NCI-H82 (cell line): Measurements from ENCODE around the gene MRPL20.

Source experiments
- DNase-seq: peaks from one replicate; lab custom pipeline; 2025; lab: John Stamatoyannopoulos, UW

The MRPL20 gene

GRCh38 chr1:1361233-1361981 is 45.7 kb downstream of the MRPL20 start:
- no peak for DNase-seq

DNA sequence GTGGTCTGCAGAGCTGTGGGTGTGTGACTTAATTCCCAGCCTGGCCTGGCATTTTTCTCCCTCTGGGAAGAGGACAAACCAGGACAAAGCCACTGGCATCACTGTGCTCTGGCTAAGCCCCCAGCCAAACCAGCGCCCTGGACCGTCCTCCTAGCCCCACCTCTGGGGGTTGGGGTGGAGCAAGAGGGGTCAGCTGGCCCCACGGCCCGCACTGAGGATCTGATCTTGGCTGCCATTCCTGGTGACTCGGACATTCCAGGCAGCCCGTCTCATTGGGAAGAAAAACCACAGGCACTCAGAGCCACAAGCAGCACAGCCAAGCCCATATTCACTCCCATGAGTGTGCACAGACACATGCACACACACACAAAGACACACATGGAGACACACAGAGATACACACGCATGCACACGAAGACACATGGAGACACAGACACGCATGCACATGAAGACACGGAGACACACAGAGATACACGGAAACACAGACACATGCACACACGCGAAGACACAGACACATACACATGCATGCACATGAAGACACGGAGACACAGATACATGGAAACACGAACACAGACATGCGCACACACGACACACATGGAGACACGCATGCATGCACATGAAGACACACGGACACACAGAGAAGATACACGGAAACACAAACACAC is 46.5 kb downstream of the MRPL20 start:
- DNase-seq = no peak

GRCh38 chr1:1359664-1360468 is 47.2 kb downstream of the MRPL20 start:
- DNase-seq = peak; percentile 41

DNA sequence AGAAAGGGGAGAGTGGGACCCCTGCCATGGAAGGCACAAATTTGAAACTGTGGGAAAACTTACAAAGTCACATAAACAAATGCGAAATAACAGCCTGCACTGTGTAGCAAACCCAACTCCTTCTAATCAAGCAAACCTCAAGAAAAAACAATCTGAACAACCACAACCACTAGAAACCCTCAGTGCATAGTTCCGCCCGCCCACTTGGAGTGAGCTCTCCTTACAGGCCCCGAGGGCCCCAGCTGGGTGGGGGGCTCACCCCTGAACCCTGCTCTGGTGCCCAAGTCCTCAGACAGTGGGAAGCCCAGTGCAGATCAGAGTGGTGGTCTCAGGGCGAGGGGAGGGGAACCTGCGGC is 47.8 kb downstream of the MRPL20 start:
- DNase-seq = no peak

DNA sequence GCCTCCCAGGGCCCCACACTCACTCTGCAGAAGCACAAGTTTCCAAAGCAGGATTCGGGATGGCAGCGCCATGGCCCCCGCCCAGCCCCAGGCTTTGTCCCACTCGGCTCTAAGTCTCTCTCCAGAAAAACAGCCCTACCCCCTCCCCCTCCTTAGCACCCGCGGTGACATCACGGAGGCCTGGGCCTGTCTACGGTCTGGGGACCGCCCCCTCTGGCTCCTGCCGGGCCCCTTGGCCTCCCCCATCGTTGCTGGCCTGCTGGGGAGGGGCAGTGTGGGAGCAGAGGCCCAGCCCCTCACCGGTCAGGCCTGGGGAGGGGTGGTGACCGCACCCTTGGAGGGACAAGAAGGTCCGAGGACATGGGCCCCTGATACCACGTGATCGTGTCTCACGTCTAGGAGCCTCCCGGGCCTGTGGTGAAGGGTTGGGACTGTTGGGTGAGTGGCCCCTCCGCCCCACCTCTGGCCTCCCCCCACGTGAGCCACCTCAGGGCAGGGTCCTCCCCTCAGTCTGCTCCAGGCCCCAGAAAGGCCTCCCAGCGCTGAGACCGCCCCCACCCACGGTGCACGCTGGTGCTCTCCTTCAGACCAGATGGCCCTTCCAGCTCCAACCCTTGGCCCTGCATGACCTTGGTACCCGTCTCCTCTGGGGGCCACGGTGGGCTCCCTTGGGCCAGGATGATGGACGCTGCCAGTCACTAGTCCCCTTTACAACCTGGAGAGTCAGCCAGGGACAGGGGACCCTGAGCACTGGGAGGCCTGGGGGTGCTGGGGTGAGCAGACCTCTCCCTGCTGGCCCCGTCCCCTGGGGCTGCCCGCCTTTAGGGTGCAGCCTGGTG is 48.4 kb downstream of the MRPL20 start, which contains the start of gene MXRA8:
Gene MXRA8, minus strand, starts transcription at position 123 of the 839 bp plus-strand sequence. Its CDS starts 51 bp downstream, at position 72.
- peak; percentile 96 for DNase-seq

DNA sequence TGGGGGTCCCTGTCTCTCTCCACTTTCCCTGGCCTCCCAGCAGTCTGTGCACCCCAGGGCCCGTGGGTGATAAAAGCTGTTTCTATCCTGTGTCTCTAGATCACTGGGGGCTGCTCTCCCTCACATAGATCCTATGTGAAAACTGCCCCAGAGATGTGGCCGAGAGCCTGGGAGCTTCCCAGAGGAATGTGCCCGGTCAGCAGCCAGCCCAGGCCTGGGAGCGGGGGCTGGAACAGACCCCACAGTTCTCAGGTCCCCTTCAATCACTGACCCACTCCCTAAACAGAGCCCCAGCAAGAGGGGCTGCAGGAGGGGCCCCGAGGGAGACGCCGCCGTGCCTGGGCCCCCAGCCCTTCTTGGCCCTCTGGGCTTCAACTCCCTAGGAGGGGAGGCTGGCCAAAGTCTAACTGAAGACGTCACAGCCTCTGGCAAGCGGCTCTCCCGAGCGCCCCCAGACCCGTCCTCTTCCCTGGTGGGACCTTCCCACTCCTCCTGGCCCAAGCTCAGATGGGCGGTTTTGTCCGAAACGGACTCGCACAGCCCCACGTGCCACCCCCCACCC is 49.1 kb downstream of the MRPL20 start:
- peak; percentile 67 for DNase-seq

GRCh38 chr1:1356796-1357401 is 50.2 kb downstream of the MRPL20 start:
- no peak for DNase-seq

DNA sequence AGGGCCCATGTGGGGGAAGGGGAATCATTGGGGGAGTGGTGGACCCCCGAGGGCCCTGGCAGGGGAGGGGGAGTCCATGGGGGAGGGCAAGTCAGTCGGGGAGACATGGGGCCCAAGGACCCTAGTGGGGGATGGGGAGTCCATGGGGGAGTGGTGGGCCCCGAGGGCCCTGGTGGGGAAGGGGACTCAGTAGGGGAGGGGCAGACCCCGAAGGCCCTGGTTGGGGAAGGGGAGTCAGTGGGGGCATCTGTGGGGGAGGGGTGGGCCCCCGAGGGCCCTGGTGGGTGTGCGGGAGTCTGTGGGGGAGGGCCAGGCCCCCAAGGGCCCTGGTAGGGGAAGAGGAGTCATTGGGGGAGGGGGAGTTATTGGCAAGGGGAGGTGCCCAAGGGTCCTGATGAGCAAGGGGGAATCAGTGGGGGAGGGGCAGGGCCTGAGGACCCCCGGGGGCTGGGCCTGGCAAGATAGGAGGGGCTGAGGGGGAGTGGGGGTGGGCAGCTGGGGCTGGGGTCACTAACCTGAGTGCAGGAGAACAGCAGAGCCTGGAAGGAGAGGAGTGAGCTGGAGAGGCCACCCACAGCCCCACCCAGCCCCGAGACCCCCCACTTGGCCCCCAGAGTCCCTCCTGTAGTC is 50.8 kb downstream of the MRPL20 start:
- peak; percentile 47 for DNase-seq

DNA sequence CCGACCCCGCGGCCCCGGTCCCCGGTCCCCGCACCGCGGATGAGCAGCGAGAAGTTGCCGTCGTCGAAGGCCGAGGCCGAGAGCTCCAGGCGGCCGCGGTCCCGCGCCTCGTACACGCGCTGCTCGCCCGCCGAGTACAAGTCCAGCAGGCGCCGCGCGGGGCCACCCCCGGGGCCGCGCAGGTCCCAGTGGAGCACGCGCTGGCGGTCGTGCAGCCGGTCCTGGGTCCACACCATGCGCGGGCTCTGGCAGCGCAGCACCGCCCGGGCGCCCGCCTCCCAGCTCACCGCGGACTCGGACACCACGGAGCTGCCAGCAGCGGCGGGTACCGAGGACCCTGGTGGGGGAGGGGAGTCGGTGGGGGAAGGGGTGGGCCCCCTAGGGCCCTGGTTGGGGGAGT is 51.7 kb downstream of the MRPL20 start:
- DNase-seq = no peak

DNA sequence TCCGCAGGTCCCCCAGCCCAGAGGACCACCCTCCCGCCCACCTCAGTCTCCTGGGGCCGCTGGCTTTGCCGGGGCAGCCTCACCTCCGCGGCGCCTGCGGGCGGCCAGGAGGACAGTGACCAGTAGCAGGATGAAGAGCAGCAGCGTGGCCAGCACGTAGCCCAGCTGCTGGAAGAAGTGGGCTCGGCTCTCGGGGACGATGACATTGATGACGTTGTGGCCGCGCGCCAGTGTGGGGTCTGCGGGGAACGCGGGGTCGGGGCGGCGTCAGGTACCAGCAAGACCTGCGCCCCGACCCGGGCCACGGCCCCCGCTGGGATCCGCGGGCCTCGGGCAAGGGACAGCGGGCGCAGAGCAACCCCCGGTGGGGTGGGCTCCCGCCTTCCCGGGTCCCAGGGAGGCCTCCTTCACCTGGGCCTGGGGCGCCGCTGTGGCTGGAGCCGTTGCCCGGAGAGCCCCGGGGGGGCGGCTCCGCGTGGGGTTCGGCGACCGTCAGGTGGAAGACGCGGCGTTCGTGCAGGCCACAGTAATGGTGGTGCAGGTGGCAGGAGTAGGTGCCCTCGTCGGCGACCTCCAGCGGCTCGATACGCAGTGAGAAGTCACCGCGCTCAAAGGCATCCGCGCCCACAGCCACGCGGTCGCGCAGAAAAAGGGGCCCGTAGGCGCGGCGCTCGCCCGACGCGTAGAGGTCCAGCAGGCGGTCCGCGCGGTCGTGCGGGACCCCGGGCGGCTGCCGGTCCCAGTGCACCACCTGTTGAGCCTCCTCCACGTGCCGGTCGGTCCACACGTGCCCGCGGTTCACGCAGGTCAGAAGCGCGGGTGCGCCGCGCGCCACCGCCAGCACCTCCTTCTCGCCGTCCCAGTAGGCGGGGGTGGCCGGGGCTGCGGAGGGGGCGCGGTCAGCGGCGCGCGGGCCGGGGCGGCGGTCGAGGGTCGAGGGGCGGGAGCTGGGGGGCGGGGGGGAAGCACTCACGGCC is 52.5 kb downstream of the MRPL20 start:
- no peak for DNase-seq

- peak; percentile 48 for DNase-seq
Observed at GRCh38 chr1:1353389-1354151, 53.5 kb downstream of the MRPL20 start.

- DNase-seq = peak; percentile 81
Observed at GRCh38 chr1:1352786-1353388, 54.2 kb downstream of the MRPL20 start.
